Measurements from ENCODE around the gene C1QTNF9B.

DNA sequence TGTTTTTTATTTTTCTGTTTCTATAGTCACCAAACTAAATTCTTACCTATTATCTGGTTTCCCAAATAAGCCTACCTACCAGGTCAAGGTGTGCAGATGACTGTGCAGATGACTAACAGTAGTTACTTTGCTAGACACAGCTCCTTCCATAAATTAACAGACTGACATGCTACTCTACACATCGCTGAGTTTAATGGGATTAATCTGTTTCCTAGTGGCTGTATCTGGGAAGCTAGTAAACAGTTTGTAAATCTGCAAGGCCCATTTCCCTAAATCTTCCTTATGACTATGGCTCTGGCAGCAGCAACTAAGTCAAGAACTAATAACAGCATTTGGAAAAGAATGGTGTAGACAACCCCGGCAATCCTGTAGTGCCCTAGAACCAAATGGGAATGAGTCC, 36.0 kb downstream of the C1QTNF9B start:
- TF ChIP-seq, protein P1, sequence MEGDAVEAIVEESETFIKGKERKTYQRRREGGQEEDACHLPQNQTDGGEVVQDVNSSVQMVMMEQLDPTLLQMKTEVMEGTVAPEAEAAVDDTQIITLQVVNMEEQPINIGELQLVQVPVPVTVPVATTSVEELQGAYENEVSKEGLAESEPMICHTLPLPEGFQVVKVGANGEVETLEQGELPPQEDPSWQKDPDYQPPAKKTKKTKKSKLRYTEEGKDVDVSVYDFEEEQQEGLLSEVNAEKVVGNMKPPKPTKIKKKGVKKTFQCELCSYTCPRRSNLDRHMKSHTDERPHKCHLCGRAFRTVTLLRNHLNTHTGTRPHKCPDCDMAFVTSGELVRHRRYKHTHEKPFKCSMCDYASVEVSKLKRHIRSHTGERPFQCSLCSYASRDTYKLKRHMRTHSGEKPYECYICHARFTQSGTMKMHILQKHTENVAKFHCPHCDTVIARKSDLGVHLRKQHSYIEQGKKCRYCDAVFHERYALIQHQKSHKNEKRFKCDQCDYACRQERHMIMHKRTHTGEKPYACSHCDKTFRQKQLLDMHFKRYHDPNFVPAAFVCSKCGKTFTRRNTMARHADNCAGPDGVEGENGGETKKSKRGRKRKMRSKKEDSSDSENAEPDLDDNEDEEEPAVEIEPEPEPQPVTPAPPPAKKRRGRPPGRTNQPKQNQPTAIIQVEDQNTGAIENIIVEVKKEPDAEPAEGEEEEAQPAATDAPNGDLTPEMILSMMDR (IDR thresholded peaks at IDR 0.05 in 8 of 11, conservative IDR thresholded peaks at IDR 0.05 in 3 of 11) = no peak
- no peak for TF ChIP-seq POLR2AphosphoS5 (IDR thresholded peaks at IDR 0.05)
- TF ChIP-seq POLR2A (IDR thresholded peaks at IDR 0.05) = no peak
